Retinal pigment epithelial cell (primary cell): ENCODE results near the gene AFF3.
"Not testable (repeated sequence)": the region's sequence is repeated elsewhere in the genome, so short reads cannot be mapped to it uniquely, and the experiment has no call there.

Experiments used
- DNase-seq: peaks from one replicate; pipeline ENCODE4 v3.0.0-alpha.2; 2010; ENCODE audit warnings: low read depth
- H3K4me3 ChIP-seq: 2 replicates; pipeline ENCODE4 v1.5.1; 2011; ENCODE audit warnings: mild to moderate bottlenecking, low read length, control low read depth, moderate library complexity
- TF ChIP-seq, protein P1 (sequence below): conservative IDR thresholded peaks from 2 replicates; pipeline ENCODE4 v1.5.1; 2011; ENCODE audit warnings: low read depth, low read length, control low read depth, inconsistent platforms

Gene AFF3

DNA sequence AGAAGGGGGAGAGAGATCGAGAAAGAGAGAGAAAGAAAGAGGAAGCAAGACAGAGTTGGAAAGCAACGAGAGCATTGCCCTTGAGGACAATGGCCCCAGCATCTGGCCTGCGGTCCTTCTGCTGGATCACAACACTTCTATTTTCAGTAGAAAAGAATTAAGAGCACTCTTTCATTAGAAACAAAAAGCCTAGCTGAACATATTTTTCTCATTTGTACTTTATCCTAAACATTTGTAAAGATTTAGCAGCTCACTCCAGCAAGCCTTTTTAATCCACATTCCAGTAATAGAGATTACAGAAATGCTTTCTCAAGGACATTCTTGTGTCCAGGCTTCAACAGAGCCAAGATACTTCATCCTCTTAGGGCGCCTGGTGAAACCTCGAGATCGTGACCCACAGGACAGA lies 31.6 kb upstream of the AFF3 start:
- H3K4me3 ChIP-seq: no peak overlapping the region
- TF ChIP-seq, protein P1, sequence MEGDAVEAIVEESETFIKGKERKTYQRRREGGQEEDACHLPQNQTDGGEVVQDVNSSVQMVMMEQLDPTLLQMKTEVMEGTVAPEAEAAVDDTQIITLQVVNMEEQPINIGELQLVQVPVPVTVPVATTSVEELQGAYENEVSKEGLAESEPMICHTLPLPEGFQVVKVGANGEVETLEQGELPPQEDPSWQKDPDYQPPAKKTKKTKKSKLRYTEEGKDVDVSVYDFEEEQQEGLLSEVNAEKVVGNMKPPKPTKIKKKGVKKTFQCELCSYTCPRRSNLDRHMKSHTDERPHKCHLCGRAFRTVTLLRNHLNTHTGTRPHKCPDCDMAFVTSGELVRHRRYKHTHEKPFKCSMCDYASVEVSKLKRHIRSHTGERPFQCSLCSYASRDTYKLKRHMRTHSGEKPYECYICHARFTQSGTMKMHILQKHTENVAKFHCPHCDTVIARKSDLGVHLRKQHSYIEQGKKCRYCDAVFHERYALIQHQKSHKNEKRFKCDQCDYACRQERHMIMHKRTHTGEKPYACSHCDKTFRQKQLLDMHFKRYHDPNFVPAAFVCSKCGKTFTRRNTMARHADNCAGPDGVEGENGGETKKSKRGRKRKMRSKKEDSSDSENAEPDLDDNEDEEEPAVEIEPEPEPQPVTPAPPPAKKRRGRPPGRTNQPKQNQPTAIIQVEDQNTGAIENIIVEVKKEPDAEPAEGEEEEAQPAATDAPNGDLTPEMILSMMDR: no peak
- DNase-seq: peak; percentile 68

DNA sequence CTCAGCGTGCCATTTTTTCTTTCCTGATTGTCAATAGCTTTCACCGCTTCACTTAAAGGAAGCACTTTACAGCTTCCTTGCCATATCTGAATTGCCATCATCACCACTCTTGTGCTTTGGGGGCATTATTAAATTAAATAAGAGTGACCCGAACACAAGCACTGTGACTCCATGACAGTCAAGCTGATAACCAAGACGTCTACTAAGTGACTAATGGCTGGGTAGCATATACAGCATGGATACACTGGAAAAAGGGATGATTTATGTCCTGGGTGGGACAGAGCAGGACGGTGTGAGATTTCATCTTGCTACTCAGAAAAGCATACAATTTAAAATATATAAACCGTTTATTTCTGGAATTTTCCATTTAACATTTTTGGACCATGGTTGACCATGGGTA lies 24.3 kb upstream of the AFF3 start:
- TF ChIP-seq, protein P1: no peak
- no peak for DNase-seq
- no peak overlapping the region for H3K4me3 ChIP-seq

DNA sequence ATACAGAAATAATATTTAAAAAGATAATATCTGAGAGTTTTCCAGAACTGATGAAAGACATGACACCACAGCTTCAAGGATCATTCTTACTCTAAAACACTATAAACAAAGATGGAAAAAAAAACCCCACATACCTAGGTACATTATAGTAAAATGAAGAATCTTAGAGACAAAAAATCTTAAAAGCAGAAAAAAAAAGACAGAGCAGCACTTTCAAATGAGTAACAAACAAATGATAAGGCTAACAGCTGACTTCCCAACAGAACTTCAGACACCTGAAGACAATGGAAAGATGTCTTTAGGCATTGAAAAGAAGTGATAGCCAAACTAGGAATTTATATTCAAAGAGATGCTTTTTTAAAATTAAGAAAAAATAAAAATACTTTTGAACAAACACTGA lies 21.2 kb upstream of the AFF3 start:
- no peak for DNase-seq
- H3K4me3 ChIP-seq: no peak overlapping the region
- TF ChIP-seq, protein P1: no peak

DNA sequence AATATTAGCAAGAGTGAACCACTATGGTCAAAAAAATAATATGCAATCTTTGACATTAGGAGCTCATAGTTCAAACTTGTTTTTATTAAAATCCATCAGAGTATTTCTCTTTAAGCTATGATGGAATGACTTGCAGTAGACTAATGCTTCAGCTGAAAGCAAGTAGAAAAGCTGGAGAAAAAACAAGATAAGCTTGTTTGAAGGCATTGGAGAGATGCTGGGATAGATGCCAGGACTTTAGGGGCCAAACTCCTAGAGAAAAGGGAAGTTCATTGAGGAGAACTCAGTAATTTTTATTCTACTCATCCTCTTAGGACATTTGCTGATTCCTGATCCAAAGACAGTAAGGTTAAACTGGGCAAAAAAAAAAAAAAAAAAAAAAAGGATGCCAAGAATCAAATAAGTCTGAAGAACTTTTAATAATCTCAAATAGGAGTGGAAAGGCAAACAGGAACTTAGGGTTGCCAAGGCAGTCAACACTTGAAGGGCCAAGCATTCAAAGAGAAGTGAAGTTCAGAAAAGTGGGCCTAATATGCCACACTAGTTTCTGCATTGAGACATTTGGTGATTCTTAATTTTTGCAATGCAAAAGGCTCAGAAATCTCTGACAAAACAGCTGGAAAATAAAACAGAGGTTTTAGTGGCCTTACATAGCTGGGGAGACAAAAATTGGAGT lies 19.7 kb upstream of the AFF3 start:
- TF ChIP-seq, protein P1: no peak
- H3K4me3 ChIP-seq: no peak overlapping the region
- DNase-seq: peak; percentile 9

DNA sequence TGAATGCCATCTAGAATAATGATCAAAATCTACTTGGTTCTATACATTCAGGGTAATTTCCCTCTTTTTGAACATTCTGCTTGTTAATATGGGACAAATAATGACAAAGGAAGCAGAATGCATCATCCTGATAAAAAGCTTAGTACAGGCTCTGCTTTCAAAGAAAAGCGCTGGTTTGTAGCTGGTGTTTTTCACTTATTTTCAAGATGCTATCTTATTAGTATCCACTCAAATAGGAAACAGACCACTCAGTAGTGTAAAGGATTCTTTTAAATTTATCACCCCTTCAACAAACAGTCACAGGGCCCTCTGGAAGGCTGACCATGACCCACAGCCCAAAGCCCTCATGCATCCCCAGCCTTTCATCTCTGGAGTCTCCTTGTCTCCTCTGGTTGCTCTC lies 18.0 kb upstream of the AFF3 start:
- TF ChIP-seq, protein P1: no peak
- DNase-seq: no peak
- H3K4me3 ChIP-seq: no peak overlapping the region

DNA sequence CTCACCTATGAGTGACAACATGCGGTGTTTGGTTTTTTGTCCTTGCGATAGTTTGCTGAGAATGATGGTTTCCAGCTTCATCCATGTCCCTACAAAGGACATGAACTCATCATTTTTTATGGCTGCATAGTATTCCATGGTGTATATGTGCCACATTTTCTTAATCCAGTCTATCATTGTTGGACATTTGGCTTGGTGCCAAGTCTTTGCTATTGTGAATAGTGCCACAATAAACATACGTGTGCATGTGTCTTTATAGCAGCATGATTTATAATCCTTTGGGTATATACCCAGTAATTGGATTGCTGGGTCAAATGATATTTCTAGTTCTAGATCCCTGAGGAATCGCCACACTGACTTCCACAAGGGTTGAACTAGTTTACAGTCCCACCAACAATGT lies 9.4 kb upstream of the AFF3 start:
- H3K4me3 ChIP-seq, DNase-seq: not testable (repeated sequence)

DNA sequence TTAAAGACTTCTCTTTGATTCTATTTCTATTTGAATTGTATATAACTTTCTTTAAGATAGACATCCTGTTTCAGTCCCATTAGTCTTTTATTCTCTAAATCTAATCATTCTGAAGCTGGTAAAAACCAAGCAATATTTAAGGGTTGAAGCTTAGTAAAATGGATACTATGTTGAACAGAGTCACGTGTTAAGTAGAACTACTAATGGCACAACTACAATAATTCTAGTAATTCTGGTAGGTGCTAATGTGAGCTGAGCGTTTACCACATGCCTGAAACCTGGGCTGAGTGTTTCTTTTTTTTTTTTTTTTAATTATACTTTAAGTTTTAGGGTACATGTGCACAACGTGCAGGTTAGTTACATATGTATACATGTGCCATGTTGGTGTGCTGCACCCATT lies 8.9 kb upstream of the AFF3 start:
- no peak for DNase-seq
- TF ChIP-seq, protein P1: no peak
- H3K4me3 ChIP-seq: no peak overlapping the region

DNA sequence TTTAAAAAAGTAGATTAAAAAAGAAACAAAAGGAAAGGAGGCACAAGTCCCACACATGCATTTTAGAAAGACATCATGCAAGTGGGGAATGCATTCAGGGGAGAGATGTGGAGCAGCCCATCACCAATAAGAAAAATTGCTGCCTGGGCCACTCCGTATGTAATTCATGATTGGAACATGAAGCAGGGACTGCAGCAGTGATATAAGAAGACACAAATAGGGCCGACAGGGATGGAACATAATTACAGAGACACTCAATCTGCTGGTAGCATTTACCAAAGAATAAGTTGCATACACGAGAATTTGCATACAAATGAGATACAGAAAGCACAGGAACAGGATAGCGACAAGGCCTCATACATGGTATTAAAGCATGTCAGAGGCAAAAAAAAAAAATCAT lies 6.5 kb upstream of the AFF3 start:
- no peak for DNase-seq
- TF ChIP-seq, protein P1: no peak
- no peak overlapping the region for H3K4me3 ChIP-seq
